Measurements from ENCODE around the gene ACVRL1. TPM values are rescaled to one million over a fixed set of nuclear protein-coding genes. Genes with fewer than 3 reads are reported as not detected.

The ACVRL1 gene
- total RNA-seq, 4 donors from 2014 or later = 2.0 to 71.3 (median 14.5) TPM

DNA sequence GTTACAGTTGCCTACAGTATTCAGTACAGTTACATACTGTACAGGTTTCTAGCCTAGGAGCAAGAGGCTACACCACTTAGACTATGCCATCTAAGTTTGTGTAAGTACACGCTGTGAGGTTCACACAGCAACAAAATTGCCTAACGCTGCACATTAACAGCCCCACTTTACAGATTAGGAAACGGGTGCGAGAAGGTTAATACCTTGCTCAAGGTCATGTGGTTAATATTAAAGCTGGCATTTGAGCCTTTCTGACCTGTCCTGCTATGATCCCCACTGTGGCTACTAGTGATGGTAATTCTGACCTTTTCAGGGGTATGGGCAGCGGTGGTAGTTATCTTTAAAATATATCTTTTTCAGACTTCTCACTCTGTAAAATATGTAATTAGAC lies 65.1 kb downstream of the ACVRL1 start:
- H3K9me3 ChIP-seq = no peaks in the 10 kb centered on the region
- intact Hi-C loops (cut with DNase I) = no loop called here
- peaks cover 34 to 62% (median 38%) of the 10 kb centered on the region in 3 donors for H3K4me1 ChIP-seq
- no peak for DNase-seq
- 59% methylated on average over 5 of the region's 5 CpGs for WGBS, 2 donors
- peak overlapping the region; percentile 51 to 77 (median 66) for H3K27ac ChIP-seq
- H3K36me3 ChIP-seq = peaks cover 15 to 26% (median 20%) of the 10 kb centered on the region in 3 donors
- H3K27me3 ChIP-seq = no peaks in the 10 kb centered on the region
- H3K4me3 ChIP-seq = no peak overlapping the region
- TF ChIP-seq, protein P1, sequence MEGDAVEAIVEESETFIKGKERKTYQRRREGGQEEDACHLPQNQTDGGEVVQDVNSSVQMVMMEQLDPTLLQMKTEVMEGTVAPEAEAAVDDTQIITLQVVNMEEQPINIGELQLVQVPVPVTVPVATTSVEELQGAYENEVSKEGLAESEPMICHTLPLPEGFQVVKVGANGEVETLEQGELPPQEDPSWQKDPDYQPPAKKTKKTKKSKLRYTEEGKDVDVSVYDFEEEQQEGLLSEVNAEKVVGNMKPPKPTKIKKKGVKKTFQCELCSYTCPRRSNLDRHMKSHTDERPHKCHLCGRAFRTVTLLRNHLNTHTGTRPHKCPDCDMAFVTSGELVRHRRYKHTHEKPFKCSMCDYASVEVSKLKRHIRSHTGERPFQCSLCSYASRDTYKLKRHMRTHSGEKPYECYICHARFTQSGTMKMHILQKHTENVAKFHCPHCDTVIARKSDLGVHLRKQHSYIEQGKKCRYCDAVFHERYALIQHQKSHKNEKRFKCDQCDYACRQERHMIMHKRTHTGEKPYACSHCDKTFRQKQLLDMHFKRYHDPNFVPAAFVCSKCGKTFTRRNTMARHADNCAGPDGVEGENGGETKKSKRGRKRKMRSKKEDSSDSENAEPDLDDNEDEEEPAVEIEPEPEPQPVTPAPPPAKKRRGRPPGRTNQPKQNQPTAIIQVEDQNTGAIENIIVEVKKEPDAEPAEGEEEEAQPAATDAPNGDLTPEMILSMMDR (IDR thresholded peaks at IDR 0.05) = no peak
- TF ChIP-seq POLR2A (IDR thresholded peaks at IDR 0.05) = no peak

DNA sequence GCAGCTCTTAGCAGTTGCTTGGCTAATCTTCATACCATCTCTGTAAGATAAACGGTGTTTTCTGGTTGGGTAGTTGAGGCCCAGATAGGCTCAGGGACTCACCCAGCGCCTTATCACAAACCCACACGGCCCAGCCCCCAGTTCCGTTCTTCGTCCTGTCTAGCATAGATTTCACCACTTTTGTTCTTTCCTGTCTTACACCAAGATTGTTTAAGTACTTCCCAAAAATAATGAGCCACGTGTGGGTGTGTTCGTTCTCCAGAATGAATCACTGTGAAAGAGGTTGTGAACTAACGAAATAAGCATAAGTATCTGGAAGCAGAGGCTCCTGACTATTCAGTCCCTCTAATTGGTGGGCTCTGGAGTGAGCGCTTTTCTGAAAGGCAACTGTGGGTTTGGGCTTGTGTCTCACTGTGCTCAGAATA lies 65.6 kb downstream of the ACVRL1 start:
- TF ChIP-seq, protein P1 (IDR thresholded peaks at IDR 0.05) = no peak
- no peak for TF ChIP-seq POLR2A (IDR thresholded peaks at IDR 0.05)
- H3K9me3 ChIP-seq = no peaks in the 10 kb centered on the region
- H3K4me1 ChIP-seq = peaks cover 34 to 62% (median 38%) of the 10 kb centered on the region in 3 donors
- peaks cover 15 to 31% (median 20%) of the 10 kb centered on the region in 3 donors for H3K36me3 ChIP-seq
- no peaks in the 10 kb centered on the region for H3K27me3 ChIP-seq
- 12 to 23% methylated on average over 9 of the region's 9 CpGs for WGBS, 2 donors
- intact Hi-C loops (cut with DNase I) = no loop called here
- H3K4me3 ChIP-seq = no peak overlapping the region
- peak overlapping the region; percentile 51 to 77 (median 66) for H3K27ac ChIP-seq
- DNase-seq = no peak

Other genes starting within 250 kb of the ACVRL1 start
- under 1 TPM in 3 of 4 donors, not detected in 1; 0.18 to 0.38 (median 0.19) TPM for gene FIGNL2, start 58.8 kb upstream of the ACVRL1 start, total RNA-seq
- under 1 TPM in 1 of 4 donors, not detected in 3; 0.70 TPM for gene ANKRD33, start 19.4 kb upstream of the ACVRL1 start, total RNA-seq
- 10 to 100 TPM; 11.4 to 31.7 (median 16.8) TPM for gene ACVR1B, start 44.2 kb downstream of the ACVRL1 start, total RNA-seq
- 10 to 100 TPM in 1 of 4 donors, 1 to 10 TPM in 3; 1.7 to 10.7 (median 3.6) TPM for gene TAMALIN, start 99.4 kb downstream of the ACVRL1 start, total RNA-seq
- gene NR4A1, start 143.9 kb downstream of the ACVRL1 start, total RNA-seq = 10 to 100 TPM in 1 of 4 donors, 1 to 10 TPM in 3; 3.4 to 12.6 (median 5.6) TPM
- 10 to 100 TPM; 36.7 to 54.7 (median 40.4) TPM for gene ATG101, start 162.5 kb downstream of the ACVRL1 start, total RNA-seq
- gene SMIM41, start 172.2 kb downstream of the ACVRL1 start, total RNA-seq = 1 to 10 TPM in 2 of 4 donors, under 1 TPM in 1, not detected in 1; 0.50 to 5.7 (median 1.8) TPM